Measurements from ENCODE around the gene GRM8.

- TF ChIP-seq CTCF (IDR thresholded peaks at IDR 0.05) (no peak), POLR2A (IDR thresholded peaks at IDR 0.05) (no peak), POLR2AphosphoS5 (IDR thresholded peaks at IDR 0.05) (no peak), EP300 (IDR thresholded peaks at IDR 0.05) (no peak)
These were observed 451.0 kb downstream of the GRM8 start for GRCh38 chr7:126801733-126802132.

Measured in suprapubic skin (tissue), 4 donors.